ENCODE results near the gene RASAL1. TPM values are rescaled to one million over a fixed set of nuclear protein-coding genes. Genes with fewer than 3 reads are reported as not detected.

The RASAL1 gene
- total RNA-seq, 1 experiment from 2014 or later = 0.32 TPM

- ChIA-PET CTCF (no interaction called here), POLR2A (ENCODE audit: low non-redundant PET) (no interaction called here)
- H3K36me3 ChIP-seq (ENCODE audit: insufficient read depth, low read length, poor library complexity, severe bottlenecking) = no peaks in the 10 kb centered on the region
- no peak for DNase-seq (ENCODE audit: low spot score)
- H3K9me3 ChIP-seq (ENCODE audit: low read depth, low read length, poor library complexity, severe bottlenecking) = no peaks in the 10 kb centered on the region
- no peaks in the 10 kb centered on the region for H3K27me3 ChIP-seq (replicated peaks; ENCODE audit: insufficient read depth, low read depth, low read length, poor library complexity)
- no peak for TF ChIP-seq CTCF (conservative IDR thresholded peaks at IDR 0.05; ENCODE audit: low read depth, low read length)
- H3K4me1 ChIP-seq (ENCODE audit: insufficient read depth, low read length, poor library complexity, severe bottlenecking) = no peaks in the 10 kb centered on the region
- no peak overlapping the region for H3K4me3 ChIP-seq (ENCODE audit: low read depth, low read length, poor library complexity, severe bottlenecking)
- no peak overlapping the region for H3K27ac ChIP-seq (ENCODE audit: low read depth, low read length, poor library complexity, severe bottlenecking)
- intact Hi-C loops (cut with micrococcal nuclease; ENCODE audit: unreplicated experiment) = no loop called here
- BruUV-seq (replicated peaks) = no TSS peak
Observed at GRCh38 chr12:113069149-113069548, 66.4 kb downstream of the RASAL1 start.

- intact Hi-C loops (cut with micrococcal nuclease; ENCODE audit: unreplicated experiment) = no loop called here
- BruUV-seq (replicated peaks) = no TSS peak
- ChIA-PET CTCF (no interaction called here), POLR2A (ENCODE audit: low non-redundant PET) (no interaction called here)
- H3K4me3 ChIP-seq (ENCODE audit: low read depth, low read length, poor library complexity, severe bottlenecking) = no peak overlapping the region
- no peak overlapping the region for H3K27ac ChIP-seq (ENCODE audit: low read depth, low read length, poor library complexity, severe bottlenecking)
- H3K9me3 ChIP-seq (ENCODE audit: low read depth, low read length, poor library complexity, severe bottlenecking) = no peaks in the 10 kb centered on the region
- no peaks in the 10 kb centered on the region for H3K36me3 ChIP-seq (ENCODE audit: insufficient read depth, low read length, poor library complexity, severe bottlenecking)
- no peak for TF ChIP-seq CTCF (conservative IDR thresholded peaks at IDR 0.05; ENCODE audit: low read depth, low read length)
- no peak for TF ChIP-seq EZH2 (IDR thresholded peaks at IDR 0.05; ENCODE audit: borderline replicate concordance, low read depth, low read length, poor library complexity, severe bottlenecking)
- no peak for DNase-seq (ENCODE audit: low spot score)
- no peaks in the 10 kb centered on the region for H3K27me3 ChIP-seq (replicated peaks; ENCODE audit: insufficient read depth, low read depth, low read length, poor library complexity)
- H3K4me1 ChIP-seq (ENCODE audit: insufficient read depth, low read length, poor library complexity, severe bottlenecking) = no peaks in the 10 kb centered on the region
Observed at GRCh38 chr12:113067987-113068935, 67.3 kb downstream of the RASAL1 start.

GRCh38 chr12:113066813-113067400 is 68.7 kb downstream of the RASAL1 start:
- CTCF ChIA-PET = no interaction called here
- no peaks in the 10 kb centered on the region for H3K36me3 ChIP-seq (ENCODE audit: insufficient read depth, low read length, poor library complexity, severe bottlenecking)
- BruUV-seq (replicated peaks) = no TSS peak
- no peak overlapping the region for H3K4me3 ChIP-seq (ENCODE audit: low read depth, low read length, poor library complexity, severe bottlenecking)
- TF ChIP-seq EZH2 (IDR thresholded peaks at IDR 0.05; ENCODE audit: borderline replicate concordance, low read depth, low read length, poor library complexity, severe bottlenecking) (no peak), CTCF (conservative IDR thresholded peaks at IDR 0.05; ENCODE audit: low read depth, low read length) (no peak)
- H3K4me1 ChIP-seq (ENCODE audit: insufficient read depth, low read length, poor library complexity, severe bottlenecking) = no peaks in the 10 kb centered on the region
- intact Hi-C loops (cut with micrococcal nuclease; ENCODE audit: unreplicated experiment) = no loop called here
- no peak for DNase-seq (ENCODE audit: low spot score)
- no peaks in the 10 kb centered on the region for H3K27me3 ChIP-seq (replicated peaks; ENCODE audit: insufficient read depth, low read depth, low read length, poor library complexity)
- no peaks in the 10 kb centered on the region for H3K9me3 ChIP-seq (ENCODE audit: low read depth, low read length, poor library complexity, severe bottlenecking)
- H3K27ac ChIP-seq (ENCODE audit: low read depth, low read length, poor library complexity, severe bottlenecking) = no peak overlapping the region
- POLR2A ChIA-PET (ENCODE audit: low non-redundant PET) = no interaction called here

Data from A673 (cell line).